ENCODE data around the gene TMEM132E. TPM values are rescaled to one million over a fixed set of nuclear protein-coding genes. Genes with fewer than 3 reads are reported as not detected.

The TMEM132E gene
- total RNA-seq, 1 experiment from 2014 or later, result 0.42 TPM

DNA sequence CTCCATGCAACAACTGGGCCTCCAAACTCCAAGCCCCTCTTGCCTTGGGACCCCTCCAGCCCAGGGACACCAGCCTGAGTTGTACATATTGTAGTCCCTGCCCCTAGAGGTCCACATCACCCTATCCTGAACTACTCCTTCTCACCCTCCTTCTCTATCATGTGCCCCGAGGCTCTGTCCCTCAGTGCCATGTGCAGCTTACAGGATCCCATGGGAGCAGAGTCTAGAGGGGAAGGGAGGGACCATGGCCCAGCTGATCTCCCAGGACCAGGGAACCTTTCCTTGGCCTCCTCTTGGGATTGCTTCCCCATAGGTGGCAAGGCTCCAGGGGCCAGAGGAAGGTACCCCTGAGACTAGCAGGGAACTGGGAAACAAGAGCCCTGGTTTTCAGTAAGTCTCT, 35.3 kb downstream of the TMEM132E start:
- Histone ChIP-seq H2AK5ac (ENCODE audit: insufficient read length, low read length) (no peak overlapping the region), H3K56ac (ENCODE audit: insufficient read length, low read depth, low read length) (no peak overlapping the region), H3K9me3 (ENCODE audit: control insufficient read depth, low read depth, low read length) (no peaks in the 10 kb centered on the region), H3K79me2 (ENCODE audit: insufficient read depth, low read length) (no peaks in the 10 kb centered on the region), H2BK20ac (ENCODE audit: low read depth, low read length, poor library complexity, severe bottlenecking) (no peak overlapping the region), H2AFZ (ENCODE audit: low read length) (no peak overlapping the region), H2BK12ac (ENCODE audit: insufficient read length, low read depth, low read length) (no peak overlapping the region), H3K14ac (ENCODE audit: insufficient read depth, low read length) (no peak overlapping the region), H3K4me2 (ENCODE audit: insufficient read depth, insufficient read length, low read length) (no peak overlapping the region), H4K8ac (replicated peaks; ENCODE audit: insufficient read length, low read depth, low read length) (no peak overlapping the region), H4K20me1 (ENCODE audit: control insufficient read depth, insufficient read depth, insufficient read length) (no peaks in the 10 kb centered on the region), H3K27me3 (ENCODE audit: insufficient read depth, low read length) (no peaks in the 10 kb centered on the region; the same call in 1 of the 2 replicates), H3T11ph (ENCODE audit: low read length) (no peak overlapping the region), H3K18ac (ENCODE audit: insufficient read length, low read depth, low read length) (no peak overlapping the region), H3K23ac (ENCODE audit: insufficient read length, low read depth, low read length) (no peak overlapping the region), H2BK5ac (ENCODE audit: insufficient read length, low read length) (no peak overlapping the region), H3K4ac (ENCODE audit: low read depth, low read length) (no peak overlapping the region), H3K9ac (ENCODE audit: extremely low read depth, insufficient read length, low read length) (no peak overlapping the region), H2BK120ac (ENCODE audit: low read depth, low read length, poor library complexity, severe bottlenecking) (no peak overlapping the region), H2BK15ac (ENCODE audit: low read depth, low read length) (no peak overlapping the region), H4K91ac (ENCODE audit: insufficient read length, low read depth, low read length) (no peak overlapping the region), H3K4me1 (ENCODE audit: insufficient read depth, low read length) (peaks cover 14% of the 10 kb centered on the region; the same call in 1 of the 2 replicates), H3K23me2 (ENCODE audit: insufficient read length, low read depth, low read length, poor library complexity, severe bottlenecking) (no peaks in the 10 kb centered on the region), H4K5ac (ENCODE audit: insufficient read length, low read depth, low read length) (no peak overlapping the region), H3K27ac (ENCODE audit: insufficient read length, low read depth, low read length) (no peak overlapping the region), H3K79me1 (ENCODE audit: insufficient read depth, low read depth, low read length, poor library complexity, severe bottlenecking) (no peaks in the 10 kb centered on the region)
- peak overlapping the region in 1 of 2 experiments; percentile 15; a peak in 1 of 5 replicates for H3K4me3 Mint-ChIP-seq
- H3K36me3 Mint-ChIP-seq (ENCODE audit: insufficient read depth in 1 of 3, low read depth in 3 of 3), result no peaks in the 10 kb centered on the region
- H3K4me1 Mint-ChIP-seq, result peaks cover 57 to 64% of the 10 kb centered on the region in 2 experiments
- peaks cover 0 to 2% of the 10 kb centered on the region in 2 experiments; a peak in 2 of 5 replicates for H3K9me3 Mint-ChIP-seq
- H3K27me3 Mint-ChIP-seq (ENCODE audit: low read depth), result peaks cover 40% of the 10 kb centered on the region
- no peak for DNase-seq
- no peak overlapping the region; a peak in 1 of 7 replicates for H3K27ac Mint-ChIP-seq
- TF ChIP-seq, protein P1, sequence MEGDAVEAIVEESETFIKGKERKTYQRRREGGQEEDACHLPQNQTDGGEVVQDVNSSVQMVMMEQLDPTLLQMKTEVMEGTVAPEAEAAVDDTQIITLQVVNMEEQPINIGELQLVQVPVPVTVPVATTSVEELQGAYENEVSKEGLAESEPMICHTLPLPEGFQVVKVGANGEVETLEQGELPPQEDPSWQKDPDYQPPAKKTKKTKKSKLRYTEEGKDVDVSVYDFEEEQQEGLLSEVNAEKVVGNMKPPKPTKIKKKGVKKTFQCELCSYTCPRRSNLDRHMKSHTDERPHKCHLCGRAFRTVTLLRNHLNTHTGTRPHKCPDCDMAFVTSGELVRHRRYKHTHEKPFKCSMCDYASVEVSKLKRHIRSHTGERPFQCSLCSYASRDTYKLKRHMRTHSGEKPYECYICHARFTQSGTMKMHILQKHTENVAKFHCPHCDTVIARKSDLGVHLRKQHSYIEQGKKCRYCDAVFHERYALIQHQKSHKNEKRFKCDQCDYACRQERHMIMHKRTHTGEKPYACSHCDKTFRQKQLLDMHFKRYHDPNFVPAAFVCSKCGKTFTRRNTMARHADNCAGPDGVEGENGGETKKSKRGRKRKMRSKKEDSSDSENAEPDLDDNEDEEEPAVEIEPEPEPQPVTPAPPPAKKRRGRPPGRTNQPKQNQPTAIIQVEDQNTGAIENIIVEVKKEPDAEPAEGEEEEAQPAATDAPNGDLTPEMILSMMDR (conservative IDR thresholded peaks at IDR 0.05), result no peak
- WGBS (ENCODE audit: extremely low coverage, insufficient read length, low lambda C conversion rate), result no CpG with 5 or more reads among the region's 1 CpG
